Stimulated activated CD4-positive, alpha-beta T cell treated with anti-CD3 and anti-CD28 coated beads, Interleukin-1b, Interleukin-23, amount 100 ng/mL, for 1 hour (primary cell): ENCODE data around the gene FAM229A.

Experiments used
- DNase-seq, 2 donors: peaks; one replicate each; pipeline ENCODE4 v3.0.0-alpha.2; 2020; ENCODE audit warnings: low read depth in 2 of 2

The FAM229A gene

GRCh38 chr1:32331549-32331948 is 30.7 kb downstream of the FAM229A start:
- no peak for DNase-seq

- no peak for DNase-seq
Observed at GRCh38 chr1:32330558-32331151, 31.6 kb downstream of the FAM229A start.

- DNase-seq, result no peak
Observed at GRCh38 chr1:32329931-32330466, 32.3 kb downstream of the FAM229A start.

- DNase-seq, result no peak
Observed at GRCh38 chr1:32327204-32327603, 35.1 kb downstream of the FAM229A start.

GRCh38 chr1:32321712-32322291 is 40.5 kb downstream of the FAM229A start:
- DNase-seq, result no peak

GRCh38 chr1:32318127-32318869 is 44.0 kb downstream of the FAM229A start:
- no peak for DNase-seq

GRCh38 chr1:32316903-32317277 is 45.4 kb downstream of the FAM229A start:
- no peak for DNase-seq

- no peak for DNase-seq
Observed at GRCh38 chr1:32311709-32312393, 50.4 kb downstream of the FAM229A start.
